Neuron (in vitro differentiated cells): Measurements from ENCODE around the gene RNF212.
"Not testable (repeated sequence)": the region's sequence is repeated elsewhere in the genome, so short reads cannot be mapped to it uniquely, and the experiment has no call there.

Experiments
- H2AFZ ChIP-seq: one replicate; pipeline ENCODE4 v1.6.1; 2013; ENCODE audit warnings: low read depth, mild to moderate bottlenecking, inconsistent platforms, low read length, moderate library complexity
- H3K27me3 ChIP-seq: one replicate; pipeline ENCODE4 v1.6.1; 2013; ENCODE audit warnings: low read length; ENCODE audit not compliant: insufficient read depth
- H3K36me3 ChIP-seq: one replicate; pipeline ENCODE4 v1.6.1; 2013; ENCODE audit warnings: low read length; ENCODE audit not compliant: insufficient read depth
- H3K4me1 ChIP-seq: one replicate; pipeline ENCODE4 v1.6.1; 2013; ENCODE audit warnings: low read length; ENCODE audit not compliant: insufficient read depth
- H3K4me3 ChIP-seq: 2 replicates; pipeline ENCODE4 v1.5.1; 2013; ENCODE audit warnings: mild to moderate bottlenecking, low read length, moderate library complexity
- H3K9me3 ChIP-seq: one replicate; pipeline ENCODE4 v1.6.1; 2013; ENCODE audit warnings: low read length

Gene RNF212

DNA sequence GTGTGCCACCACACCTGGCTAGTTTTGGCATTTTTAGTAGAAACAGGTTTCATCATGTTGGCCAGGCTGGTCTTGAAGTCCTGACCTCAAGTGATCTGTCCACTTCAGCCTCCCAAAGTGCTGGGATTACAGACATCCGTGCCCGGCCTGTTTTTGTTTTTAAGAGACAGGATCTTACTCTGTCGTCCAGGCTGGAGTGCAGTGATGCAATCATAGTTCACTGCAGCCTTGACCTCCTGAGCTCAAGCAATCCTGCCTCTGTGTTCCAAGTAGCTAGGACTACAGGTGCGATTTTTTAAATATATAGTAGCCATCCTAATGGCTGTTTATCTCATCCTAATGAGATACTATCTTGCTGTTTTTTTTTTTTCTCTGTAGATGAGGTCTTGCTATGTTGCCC, 47.6 kb downstream of the RNF212 start:
- Histone ChIP-seq H2AFZ (no peak overlapping the region), H3K36me3 (no peaks in the 10 kb centered on the region), H3K9me3 (peaks cover 3% of the 10 kb centered on the region), H3K4me1 (peaks cover 10% of the 10 kb centered on the region), H3K4me3 (no peak overlapping the region), H3K27me3 (peaks cover 4% of the 10 kb centered on the region)

DNA sequence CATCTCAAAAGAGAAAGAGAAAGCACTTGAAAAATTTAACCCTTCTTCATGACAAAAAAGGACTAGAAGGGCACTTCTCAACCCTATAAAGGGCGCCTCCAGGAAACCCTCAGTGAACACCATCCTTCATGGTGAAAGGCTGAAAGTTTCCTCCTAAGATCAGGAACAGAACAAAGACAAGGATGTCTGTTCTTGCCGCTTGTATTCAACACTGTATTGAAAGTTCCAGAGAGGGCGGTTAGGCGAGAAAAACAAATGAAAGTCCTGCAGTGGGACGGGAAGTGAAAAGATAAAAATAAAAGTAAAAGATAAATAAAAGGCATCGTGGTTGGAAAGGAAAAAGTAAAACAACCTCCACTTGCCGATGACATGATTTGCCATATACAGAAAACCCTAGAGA, 50.9 kb downstream of the RNF212 start:
- Histone ChIP-seq H3K36me3 (no peaks in the 10 kb centered on the region), H3K4me1 (peaks cover 10% of the 10 kb centered on the region), H3K4me3 (no peak overlapping the region), H3K9me3 (no peaks in the 10 kb centered on the region), H3K27me3 (peaks cover 21% of the 10 kb centered on the region), H2AFZ (no peak overlapping the region)

DNA sequence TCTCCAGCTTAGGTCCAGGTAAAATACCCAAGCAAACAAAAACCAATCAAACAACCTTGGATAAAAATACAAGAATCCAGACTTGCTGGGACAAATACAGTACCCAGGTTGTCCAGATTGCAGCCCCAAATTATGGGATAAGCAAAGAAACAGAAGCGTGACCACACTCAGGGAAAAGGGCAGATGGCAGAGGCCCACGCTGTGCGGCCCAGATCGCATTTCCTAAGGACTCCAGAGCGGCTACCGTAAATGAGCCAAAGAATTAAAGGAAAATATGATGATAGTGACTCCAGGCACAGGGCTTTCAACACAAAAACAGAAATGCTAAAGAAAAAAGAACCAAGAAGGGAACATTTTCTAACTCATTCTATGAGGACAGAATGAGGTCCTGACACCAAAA, 51.6 kb downstream of the RNF212 start:
- Histone ChIP-seq H3K27me3 (peaks cover 27% of the 10 kb centered on the region), H3K4me1 (peaks cover 10% of the 10 kb centered on the region), H2AFZ (no peak overlapping the region), H3K9me3 (no peaks in the 10 kb centered on the region), H3K4me3 (no peak overlapping the region), H3K36me3 (no peaks in the 10 kb centered on the region)

GRCh38 chr4:1061056-1061700, 52.2 kb downstream of the RNF212 start:
- peaks cover 10% of the 10 kb centered on the region for H3K4me1 ChIP-seq
- H3K36me3 ChIP-seq, result no peaks in the 10 kb centered on the region
- H3K9me3 ChIP-seq, result no peaks in the 10 kb centered on the region
- H3K27me3 ChIP-seq, result peaks cover 33% of the 10 kb centered on the region
- no peak overlapping the region for H3K4me3 ChIP-seq
- no peak overlapping the region for H2AFZ ChIP-seq

GRCh38 chr4:1060621-1061020, 52.7 kb downstream of the RNF212 start:
- Histone ChIP-seq H2AFZ (no peak overlapping the region), H3K9me3 (no peaks in the 10 kb centered on the region), H3K36me3 (no peaks in the 10 kb centered on the region), H3K4me3 (no peak overlapping the region), H3K27me3 (peaks cover 38% of the 10 kb centered on the region), H3K4me1 (peaks cover 10% of the 10 kb centered on the region)

GRCh38 chr4:1060121-1060520, 53.2 kb downstream of the RNF212 start:
- no peaks in the 10 kb centered on the region for H3K9me3 ChIP-seq
- H3K27me3 ChIP-seq, result peaks cover 43% of the 10 kb centered on the region
- H3K4me1 ChIP-seq, result peaks cover 10% of the 10 kb centered on the region
- H3K36me3 ChIP-seq, result no peaks in the 10 kb centered on the region
- no peak overlapping the region for H2AFZ ChIP-seq
- no peak overlapping the region for H3K4me3 ChIP-seq

GRCh38 chr4:1058997-1059665, 54.2 kb downstream of the RNF212 start:
- Histone ChIP-seq H2AFZ (no peak overlapping the region), H3K4me1 (peaks cover 10% of the 10 kb centered on the region), H3K27me3 (peaks cover 38% of the 10 kb centered on the region)

GRCh38 chr4:1058198-1058996, 55.0 kb downstream of the RNF212 start:
- Histone ChIP-seq H3K36me3 (no peaks in the 10 kb centered on the region), H3K27me3 (peaks cover 40% of the 10 kb centered on the region), H3K4me1 (peaks cover 10% of the 10 kb centered on the region), H2AFZ (no peak overlapping the region), H3K4me3 (no peak overlapping the region), H3K9me3 (no peaks in the 10 kb centered on the region)

More at GRCh38 chr4:1058997-1059665, 54.2 kb downstream of the RNF212 start:
- no peak overlapping the region for H3K4me3 ChIP-seq
- H3K9me3 ChIP-seq, result no peaks in the 10 kb centered on the region
- H3K36me3 ChIP-seq, result no peaks in the 10 kb centered on the region

DNA sequence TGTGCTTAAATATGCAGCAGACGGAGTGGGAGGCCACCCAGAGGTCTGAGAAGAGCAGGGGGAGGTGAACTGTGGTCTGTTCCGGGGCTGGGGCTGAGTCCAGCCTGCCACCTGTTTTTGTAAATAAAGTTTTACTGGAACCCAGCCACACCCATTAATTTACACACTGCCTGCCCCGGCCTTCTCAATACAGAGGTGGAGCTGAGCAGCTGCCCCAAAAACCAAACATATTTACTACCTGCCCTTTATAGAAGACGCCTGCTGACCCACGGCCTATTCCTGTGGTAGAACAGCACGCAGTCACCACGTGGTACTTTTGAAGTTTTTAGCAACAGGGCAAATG, 56.0 kb downstream of the RNF212 start:
- no peaks in the 10 kb centered on the region for H3K36me3 ChIP-seq
- H3K27me3 ChIP-seq, result peaks cover 50% of the 10 kb centered on the region
- H3K9me3 ChIP-seq, result peaks cover 4% of the 10 kb centered on the region
- H3K4me3 ChIP-seq, result no peak overlapping the region
- no peak overlapping the region for H2AFZ ChIP-seq
- H3K4me1 ChIP-seq, result peaks cover 7% of the 10 kb centered on the region

GRCh38 chr4:1056671-1057402, 56.5 kb downstream of the RNF212 start:
- H3K9me3 ChIP-seq, result peaks cover 4% of the 10 kb centered on the region
- no peak overlapping the region for H2AFZ ChIP-seq
- no peaks in the 10 kb centered on the region for H3K36me3 ChIP-seq
- H3K4me3 ChIP-seq, result no peak overlapping the region
- H3K4me1 ChIP-seq, result peaks cover 2% of the 10 kb centered on the region
- peaks cover 55% of the 10 kb centered on the region for H3K27me3 ChIP-seq

- H3K9me3 ChIP-seq, result peaks cover 8% of the 10 kb centered on the region
- H3K27me3 ChIP-seq, result peaks cover 60% of the 10 kb centered on the region
- no peaks in the 10 kb centered on the region for H3K36me3 ChIP-seq
- no peak overlapping the region for H3K4me3 ChIP-seq
- no peak overlapping the region for H2AFZ ChIP-seq
- H3K4me1 ChIP-seq, result no peaks in the 10 kb centered on the region
These were observed 57.4 kb downstream of the RNF212 start for GRCh38 chr4:1055721-1056590.

DNA sequence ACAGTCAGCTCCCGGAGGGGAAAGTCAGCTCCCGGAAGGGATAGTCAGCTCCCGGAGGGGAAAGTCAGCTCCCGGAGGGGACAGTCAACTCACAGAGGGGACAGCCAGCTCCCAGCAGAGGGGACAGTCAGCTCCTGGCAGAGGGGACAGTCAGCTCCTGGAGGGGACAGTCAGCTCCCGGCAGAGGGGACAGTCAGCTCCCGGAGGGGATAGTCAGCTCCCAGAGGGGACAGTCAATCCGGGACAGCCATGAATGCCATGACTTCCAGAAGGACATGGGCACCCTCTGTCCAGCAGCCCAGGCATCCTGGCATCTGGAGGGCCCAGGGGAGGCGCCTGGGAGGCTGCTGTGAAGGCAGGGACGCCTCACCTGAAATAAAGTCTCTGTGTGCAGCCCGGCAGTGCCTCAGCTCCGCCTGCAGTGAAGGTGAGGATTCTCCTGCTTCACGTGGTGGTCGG, 58.1 kb downstream of the RNF212 start:
- H3K4me1 ChIP-seq, H2AFZ ChIP-seq, H3K4me3 ChIP-seq, H3K36me3 ChIP-seq, H3K9me3 ChIP-seq: not testable (repeated sequence)
- peaks cover 60% of the 10 kb centered on the region for H3K27me3 ChIP-seq
